Right ventricle myocardium superior (tissue), 1 donor: ENCODE data around the gene CHAC2. TPM values are rescaled to one million over a fixed set of nuclear protein-coding genes. Genes with fewer than 3 reads are reported as not detected.
"Not testable (repeated sequence)": the region's sequence is repeated elsewhere in the genome, so short reads cannot be mapped to it uniquely, and the experiment has no call there.

ENCODE experiments used
- ATAC-seq: fragments of 200-7000 bp; cut with Tn5 transposase; one replicate; pipeline ENCODE4 v1.9.1; 2020; ENCODE audit warnings: mild to moderate bottlenecking; ENCODE audit not compliant: poor library complexity
- DNase-seq: peaks from one replicate; pipeline ENCODE4 v3.0.0-alpha.2; 2020
- intact Hi-C: fragments of 100-400 bp; cut with DNase I; formaldehyde crosslinking; loops from one replicate; pipeline ENCODE4 v1.11.2; 2022
- total RNA-seq: library from RNA; stranded (reverse); fragmentation: NEBNext Ultra II Directional; extraction: Animal tissue kit (Norgen Biotek cat#: 25700); gene quantifications from one replicate; pipeline ENCODE4 v1.2.1, GENCODE V29; 2021
- donor health status: DM: no; HTN: yes; CAD: no; lungs with severe emphysema.

CHAC2 gene
- total RNA-seq, 1 donor from 2014 or later: 4.0 TPM

- DNase-seq (no peak), ATAC-seq (no peak)
- intact Hi-C loops: no loop called here
Measured at GRCh38 chr2:53819634-53820033, 52.0 kb downstream of the CHAC2 start.

GRCh38 chr2:53820048-53820447 is 52.4 kb downstream of the CHAC2 start:
- DNase-seq: no peak
- intact Hi-C loops: no loop called here
- no peak for ATAC-seq

GRCh38 chr2:53820711-53821110 is 53.1 kb downstream of the CHAC2 start:
- intact Hi-C loops: no loop called here
- DNase-seq (no peak), ATAC-seq (no peak)

- ATAC-seq (no peak), DNase-seq (no peak)
- intact Hi-C loops: no loop called here
Measured at GRCh38 chr2:53821810-53822209, 54.2 kb downstream of the CHAC2 start.

- intact Hi-C loops, DNase-seq, ATAC-seq: not testable (repeated sequence)
Measured at GRCh38 chr2:53823639-53824038, 56.0 kb downstream of the CHAC2 start.

Other genes starting within 250 kb of the CHAC2 start
- 9.8 TPM for gene ASB3, start 19.1 kb downstream of the CHAC2 start, total RNA-seq
- gene ERLEC1, start 19.2 kb downstream of the CHAC2 start, total RNA-seq: 32.3 TPM
- gene GPR75, start 92.2 kb downstream of the CHAC2 start, total RNA-seq: 0.86 TPM
- gene PSME4, start 203.2 kb downstream of the CHAC2 start, total RNA-seq: 52.3 TPM